DOHH2 (cell line): Measurements from ENCODE around the gene PPP4R1.

Source experiments
- H3F3A ChIP-seq: fragments of 200-600 bp; sonication (generic), shearing (Covaris generic); 2 replicates; pipeline ENCODE4 v1.6.0; 2016; ENCODE audit warnings: antibody characterized with exemption, mild to moderate bottlenecking; ENCODE audit not compliant: control insufficient read depth, insufficient read depth
- H3K27ac ChIP-seq: fragments of 200-600 bp; sonication (generic); 2 replicates; pipeline ENCODE4 v1.5.1; 2014; ENCODE audit warnings: low read depth, mild to moderate bottlenecking, low read length, moderate library complexity
- H3K27me3 ChIP-seq: fragments of 200-600 bp; sonication (generic); 2 replicates; pipeline ENCODE4 v1.6.1; 2014; ENCODE audit warnings: mild to moderate bottlenecking, low read length, mixed read lengths; ENCODE audit not compliant: control insufficient read depth
- H3K36me3 ChIP-seq: fragments of 200-600 bp; sonication (generic); 2 replicates; pipeline ENCODE4 v1.6.1; 2014; ENCODE audit warnings: mild to moderate bottlenecking, low read length, moderate library complexity, mixed read lengths; ENCODE audit not compliant: control insufficient read depth
- H3K4me1 ChIP-seq: fragments of 200-600 bp; sonication (generic); 2 replicates; pipeline ENCODE4 v1.6.1; 2014; ENCODE audit warnings: mild to moderate bottlenecking, low read length, mixed read lengths; ENCODE audit not compliant: control insufficient read depth
- H3K4me2 ChIP-seq: fragments of 200-600 bp; sonication (generic); 2 replicates; pipeline ENCODE4 v1.6.0; 2014; ENCODE audit warnings: mild to moderate bottlenecking, low read length, moderate library complexity
- H3K4me3 ChIP-seq: fragments of 200-600 bp; sonication (generic); 2 replicates; pipeline ENCODE4 v1.5.1; 2014; ENCODE audit warnings: mild to moderate bottlenecking, low read length, mixed read lengths
- H3K79me2 ChIP-seq: fragments of 200-600 bp; sonication (generic); 2 replicates; pipeline ENCODE4 v1.6.1; 2014; ENCODE audit warnings: mild to moderate bottlenecking, low read length, mixed read lengths; ENCODE audit not compliant: control insufficient read depth
- H3K9me2 ChIP-seq: fragments of 200-600 bp; sonication (generic); replicated peaks from 2 replicates; pipeline ENCODE4 v1.6.1; 2014; ENCODE audit warnings: mild to moderate bottlenecking, low read length, mixed read lengths; ENCODE audit not compliant: control insufficient read depth
- H3K9me3 ChIP-seq: fragments of 200-600 bp; sonication (generic); 2 replicates; pipeline ENCODE4 v1.6.1; 2014; ENCODE audit warnings: antibody characterized with exemption, low read length, mixed read lengths; ENCODE audit not compliant: control insufficient read depth, insufficient read depth
- H4K20me1 ChIP-seq: fragments of 200-600 bp; sonication (generic); 2 replicates; pipeline ENCODE4 v1.6.0; 2014; ENCODE audit warnings: low read depth, mild to moderate bottlenecking, antibody characterized with exemption, low read length, moderate library complexity; ENCODE audit not compliant: control insufficient read depth, insufficient read depth
- CTCF ChIP-seq: fragments of 200-600 bp; sonication (generic); IDR thresholded peaks from one replicate; pipeline ENCODE4 v1.5.1; 2014; ENCODE audit warnings: antibody characterized with exemption, mild to moderate bottlenecking, low read depth, low read length; ENCODE audit not compliant: poor library complexity, severe bottlenecking
- EZH2phosphoT487 ChIP-seq: fragments of 200-600 bp; sonication (generic); IDR thresholded peaks from 2 replicates; pipeline ENCODE4 v1.6.1; 2017; ENCODE audit warnings: borderline replicate concordance, mild to moderate bottlenecking, antibody characterized with exemption, low read length, moderate library complexity, mixed read lengths

Gene PPP4R1

GRCh38 chr18:9522952-9523351, 91.4 kb downstream of the PPP4R1 start:
- Histone ChIP-seq H3K27ac (no peak overlapping the region), H4K20me1 (no peaks in the 10 kb centered on the region; the same call in 1 of the 2 replicates), H3K9me3 (no peaks in the 10 kb centered on the region), H3F3A (no peaks in the 10 kb centered on the region), H3K79me2 (peaks cover 5% of the 10 kb centered on the region), H3K27me3 (no peaks in the 10 kb centered on the region), H3K9me2 (no peaks in the 10 kb centered on the region), H3K4me3 (no peak overlapping the region), H3K36me3 (peaks cover 51% of the 10 kb centered on the region), H3K4me2 (no peak overlapping the region), H3K4me1 (no peaks in the 10 kb centered on the region)
- TF ChIP-seq CTCF (no peak), EZH2phosphoT487 (no peak)

- H3K4me3 ChIP-seq: no peak overlapping the region
- no peaks in the 10 kb centered on the region for H3K27me3 ChIP-seq
- no peak overlapping the region for H3K27ac ChIP-seq
- no peaks in the 10 kb centered on the region; the same call in 1 of the 2 replicates for H4K20me1 ChIP-seq
- H3K36me3 ChIP-seq: peaks cover 51% of the 10 kb centered on the region
- H3K4me1 ChIP-seq: no peaks in the 10 kb centered on the region
- H3K9me2 ChIP-seq: no peaks in the 10 kb centered on the region
- no peak for TF ChIP-seq EZH2phosphoT487
- TF ChIP-seq CTCF: no peak
- peaks cover 5% of the 10 kb centered on the region for H3K79me2 ChIP-seq
- H3K4me2 ChIP-seq: no peak overlapping the region
- H3F3A ChIP-seq: no peaks in the 10 kb centered on the region
- no peaks in the 10 kb centered on the region for H3K9me3 ChIP-seq
Measured at GRCh38 chr18:9521770-9522169, 92.6 kb downstream of the PPP4R1 start.

- Histone ChIP-seq H3K9me3 (no peaks in the 10 kb centered on the region), H3K27ac (no peak overlapping the region)
- no peak for TF ChIP-seq CTCF
- no peak for TF ChIP-seq EZH2phosphoT487
Measured at GRCh38 chr18:9520666-9521065, 93.7 kb downstream of the PPP4R1 start.

GRCh38 chr18:9519399-9519798, 95.0 kb downstream of the PPP4R1 start:
- no peaks in the 10 kb centered on the region for H3F3A ChIP-seq

More at GRCh38 chr18:9520666-9521065, 93.7 kb downstream of the PPP4R1 start:
- Histone ChIP-seq H3K79me2 (peaks cover 5% of the 10 kb centered on the region), H3K9me2 (no peaks in the 10 kb centered on the region), H3F3A (no peaks in the 10 kb centered on the region), H3K36me3 (peaks cover 47% of the 10 kb centered on the region), H3K4me3 (no peak overlapping the region), H3K4me2 (no peak overlapping the region), H4K20me1 (no peaks in the 10 kb centered on the region; the same call in 1 of the 2 replicates), H3K4me1 (no peaks in the 10 kb centered on the region), H3K27me3 (no peaks in the 10 kb centered on the region)

More at GRCh38 chr18:9519399-9519798, 95.0 kb downstream of the PPP4R1 start:
- no peak for TF ChIP-seq EZH2phosphoT487
- TF ChIP-seq CTCF: no peak
- H3K36me3 ChIP-seq: peaks cover 38% of the 10 kb centered on the region
- H3K4me2 ChIP-seq: no peak overlapping the region
- H3K9me3 ChIP-seq: no peaks in the 10 kb centered on the region
- peaks cover 5% of the 10 kb centered on the region for H3K79me2 ChIP-seq
- H3K9me2 ChIP-seq: no peaks in the 10 kb centered on the region
- H4K20me1 ChIP-seq: no peaks in the 10 kb centered on the region; the same call in 1 of the 2 replicates
- H3K4me1 ChIP-seq: no peaks in the 10 kb centered on the region
- no peaks in the 10 kb centered on the region for H3K27me3 ChIP-seq
- no peak overlapping the region for H3K4me3 ChIP-seq
- no peak overlapping the region for H3K27ac ChIP-seq
